BLaER1 treated with 17β-estradiol and CSF1 and Interleukin-3, amounts not matched to agents 10 nM and 100 nM (cell line): Measurements from ENCODE around the gene ATP5F1E.
A peak's percentile ranks its signal among the peaks of the same experiment; 100 is the strongest.

Source experiments
- H3K27ac ChIP-seq, 11 experiments: shearing (Covaris generic); formaldehyde crosslinking; 2 replicates each; pipeline ENCODE4 v1.8.1; 2022
- H3K27me3 ChIP-seq, 11 experiments: shearing (Covaris generic); formaldehyde crosslinking; 2 replicates each; pipeline ENCODE4 v1.8.1; 2022
- H3K36me3 ChIP-seq, 11 experiments: shearing (Covaris generic); formaldehyde crosslinking; 2 replicates each; pipeline ENCODE4 v1.8.1; 2022
- H3K4me1 ChIP-seq, 10 experiments: shearing (Covaris generic); formaldehyde crosslinking; 2 replicates each; pipeline ENCODE4 v1.8.1; 2022
- H3K4me2 ChIP-seq, 11 experiments: shearing (Covaris generic); formaldehyde crosslinking; 2 replicates each; pipeline ENCODE4 v1.8.1; 2022
- H3K4me3 ChIP-seq, 10 experiments: shearing (Covaris generic); formaldehyde crosslinking; 2 replicates each; pipeline ENCODE4 v1.8.1; 2022
- H3K9ac ChIP-seq, 11 experiments: shearing (Covaris generic); formaldehyde crosslinking; 2 replicates each; pipeline ENCODE4 v1.8.1; 2022
- H3K9me3 ChIP-seq, 11 experiments: shearing (Covaris generic); formaldehyde crosslinking; replicated peaks in 1 of 11; 2 replicates each; pipeline ENCODE4 v1.8.1; 2022
- H4K20me1 ChIP-seq, 11 experiments: shearing (Covaris generic); formaldehyde crosslinking; 2 replicates each; pipeline ENCODE4 v1.8.1; 2022
- Cebpa-rat ChIP-seq, 11 experiments: shearing (Covaris generic); IDR thresholded peaks; 2 replicates each; pipeline ENCODE4 v1.8.1; 2022

ATP5F1E gene

DNA sequence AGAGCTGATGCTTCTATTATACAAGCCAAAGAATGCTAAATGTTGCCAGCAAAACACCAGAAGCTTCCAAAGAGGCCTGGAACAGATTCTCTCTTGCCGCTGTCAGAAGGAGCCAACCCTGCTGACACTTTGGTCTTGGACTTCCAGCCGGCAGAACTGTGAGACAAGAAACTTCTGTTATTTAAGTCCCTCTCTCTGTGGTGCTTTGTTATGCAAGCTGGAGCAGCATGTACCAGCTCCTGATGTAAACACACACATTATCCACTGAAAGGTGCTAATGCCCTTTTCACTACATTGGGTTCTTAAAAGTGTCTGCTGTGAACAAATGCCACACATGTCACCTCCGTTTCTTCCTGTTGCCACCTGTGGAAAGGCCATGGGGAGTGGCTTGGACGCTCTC lies 36.4 kb upstream of the ATP5F1E start:
- Histone ChIP-seq H3K36me3 (no peaks in the 10 kb centered on the region), H3K4me3 (no peak overlapping the region), H3K27ac (no peak overlapping the region), H3K4me1 (peaks cover 9 to 41% (median 17%) of the 10 kb centered on the region in 10 experiments), H3K9ac (no peak overlapping the region), H4K20me1 (no peaks in the 10 kb centered on the region), H3K27me3 (no peaks in the 10 kb centered on the region), H3K9me3 (no peaks in the 10 kb centered on the region), H3K4me2 (peak overlapping the region in 2 of 11 experiments; percentile 63 to 82; a peak in 4 of 22 replicates)
- TF ChIP-seq Cebpa-rat (IDR thresholded peaks at IDR 0.05): no peak

DNA sequence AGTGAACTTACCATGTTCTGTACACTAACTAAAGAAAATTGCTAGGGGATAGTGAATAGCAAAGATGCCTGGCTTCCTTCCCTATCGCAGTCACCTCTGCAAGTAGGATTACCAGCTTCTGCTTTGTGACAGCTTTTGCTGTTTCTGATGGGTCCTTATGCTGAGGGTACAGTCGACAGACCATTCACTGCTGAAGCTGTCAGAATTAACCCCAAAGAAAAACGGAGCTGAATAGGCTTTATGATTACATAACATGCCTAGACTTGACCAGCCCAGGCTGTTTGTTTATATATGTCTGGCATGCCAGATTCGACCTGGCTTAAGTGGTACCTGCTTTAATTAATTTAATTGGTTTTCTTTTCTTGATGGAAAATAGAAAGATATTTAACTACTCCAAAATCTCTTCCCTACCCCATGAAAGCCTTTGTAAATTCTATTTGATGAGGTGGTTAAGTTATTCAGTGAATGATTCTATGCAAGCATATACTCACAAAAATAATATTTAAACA lies 32.1 kb upstream of the ATP5F1E start:
- H3K36me3 ChIP-seq: no peaks in the 10 kb centered on the region
- no peaks in the 10 kb centered on the region for H3K27me3 ChIP-seq
- no peaks in the 10 kb centered on the region for H4K20me1 ChIP-seq
- H3K4me2 ChIP-seq: no peak overlapping the region
- H3K4me3 ChIP-seq: no peak overlapping the region
- peaks cover 0 to 11% (median 0%) of the 10 kb centered on the region in 10 experiments; a peak in 6 of 20 replicates for H3K4me1 ChIP-seq
- H3K9ac ChIP-seq: no peak overlapping the region
- TF ChIP-seq Cebpa-rat (IDR thresholded peaks at IDR 0.05): no peak
- no peaks in the 10 kb centered on the region for H3K9me3 ChIP-seq
- no peak overlapping the region for H3K27ac ChIP-seq

DNA sequence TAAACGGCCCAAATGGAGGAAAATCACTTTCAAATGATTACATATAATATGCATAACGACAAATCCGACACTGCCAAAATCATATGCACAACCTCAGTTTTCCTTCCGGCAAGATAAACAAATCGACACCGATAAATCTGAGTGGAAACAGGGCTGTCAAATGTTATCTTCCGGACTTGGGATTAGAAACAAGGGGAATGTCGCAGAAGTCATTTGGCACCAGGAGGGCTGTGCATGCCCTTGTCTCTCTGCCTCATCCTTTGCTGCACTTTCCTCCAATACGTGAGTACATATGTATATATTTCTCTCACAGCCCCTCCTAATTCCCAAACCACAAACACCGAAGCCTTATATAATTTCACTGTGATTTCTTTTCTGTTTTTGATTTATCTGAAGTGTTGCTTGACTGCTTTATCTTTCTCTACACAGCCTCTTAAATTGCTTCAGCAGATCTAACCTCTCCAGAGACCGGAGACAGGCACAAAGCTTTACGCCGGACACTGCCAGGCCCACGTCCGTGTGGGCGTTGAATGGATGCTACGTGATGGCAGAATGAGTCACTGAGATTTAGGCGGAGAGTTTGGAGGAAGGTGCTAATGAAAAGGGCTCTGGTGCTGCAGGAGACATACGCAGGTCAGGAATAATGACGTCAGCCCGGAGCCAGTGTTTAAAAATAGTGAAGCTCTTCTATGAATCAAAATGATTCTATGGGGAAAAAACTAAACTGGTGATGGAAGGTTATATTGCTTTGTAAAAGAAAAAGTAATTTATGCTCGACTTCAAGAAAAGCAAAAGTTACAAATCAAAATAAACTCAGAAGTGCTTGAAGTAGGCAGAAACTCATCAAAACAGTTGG lies 31.5 kb upstream of the ATP5F1E start:
- H3K27me3 ChIP-seq: no peaks in the 10 kb centered on the region
- H3K4me3 ChIP-seq: no peak overlapping the region
- TF ChIP-seq Cebpa-rat (IDR thresholded peaks at IDR 0.05): no peak
- no peak overlapping the region for H3K4me2 ChIP-seq
- no peaks in the 10 kb centered on the region for H4K20me1 ChIP-seq
- H3K36me3 ChIP-seq: no peaks in the 10 kb centered on the region
- H3K4me1 ChIP-seq: peaks cover 0 to 4% (median 0%) of the 10 kb centered on the region in 10 experiments; a peak in 6 of 20 replicates
- no peaks in the 10 kb centered on the region for H3K9me3 ChIP-seq
- peak overlapping the region in 1 of 11 experiments; percentile 38; a peak in 1 of 22 replicates for H3K9ac ChIP-seq
- no peak overlapping the region for H3K27ac ChIP-seq

DNA sequence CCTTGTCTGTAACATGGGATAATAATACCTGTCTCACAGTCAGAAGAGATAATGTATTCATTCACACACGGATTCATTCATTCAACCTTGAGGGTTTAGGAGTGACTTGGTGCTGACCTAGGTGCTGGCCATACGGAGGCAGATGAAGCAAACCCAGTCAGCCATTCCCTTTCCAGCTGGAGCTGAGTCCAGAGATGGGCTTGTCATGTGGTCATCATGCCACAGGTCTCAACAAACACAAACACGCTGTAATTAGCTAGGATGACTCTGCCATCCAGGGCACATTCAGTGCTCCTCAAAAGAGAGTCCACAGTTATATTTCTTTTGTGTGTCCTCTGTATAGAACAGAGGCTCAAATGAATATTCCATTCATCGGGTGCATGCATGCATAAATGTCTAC lies 29.9 kb upstream of the ATP5F1E start:
- H3K9me3 ChIP-seq: peaks cover 0 to 5% (median 0%) of the 10 kb centered on the region in 11 experiments; a peak in 1 of 22 replicates
- H3K4me2 ChIP-seq: no peak overlapping the region

DNA sequence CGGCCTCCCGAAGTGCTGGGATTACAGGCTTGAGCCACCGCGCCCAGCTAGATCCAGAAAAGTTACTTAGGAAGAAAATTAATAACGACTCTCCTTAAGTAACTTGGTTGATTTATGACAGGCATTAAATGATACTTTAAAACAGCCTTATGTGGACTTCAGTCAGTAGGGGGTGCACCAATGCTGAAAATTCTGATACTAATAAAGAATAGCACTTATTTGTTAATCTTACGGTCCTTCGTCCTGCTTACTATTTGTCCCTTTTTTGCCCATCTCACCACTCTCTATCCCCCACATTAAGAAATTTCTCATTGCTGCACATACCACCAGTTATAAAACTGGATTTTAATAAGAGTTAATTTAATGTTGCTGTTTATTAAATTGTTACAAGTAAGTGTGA lies 23.2 kb upstream of the ATP5F1E start:
- no peaks in the 10 kb centered on the region for H3K4me1 ChIP-seq
- no peak overlapping the region for H3K9ac ChIP-seq
- H4K20me1 ChIP-seq: no peaks in the 10 kb centered on the region
- H3K36me3 ChIP-seq: no peaks in the 10 kb centered on the region
- no peak overlapping the region for H3K4me3 ChIP-seq
- no peak overlapping the region for H3K4me2 ChIP-seq
- H3K27ac ChIP-seq: no peak overlapping the region
- no peaks in the 10 kb centered on the region for H3K27me3 ChIP-seq
- peaks cover 0 to 5% (median 0%) of the 10 kb centered on the region in 11 experiments; a peak in 1 of 22 replicates for H3K9me3 ChIP-seq
- TF ChIP-seq Cebpa-rat (IDR thresholded peaks at IDR 0.05): no peak

More for the DNA sequence above, 29.9 kb upstream of the ATP5F1E start:
- no peaks in the 10 kb centered on the region for H3K4me1 ChIP-seq
- TF ChIP-seq Cebpa-rat (IDR thresholded peaks at IDR 0.05): no peak
- H3K9ac ChIP-seq: no peak overlapping the region
- H4K20me1 ChIP-seq: no peaks in the 10 kb centered on the region
- H3K27ac ChIP-seq: no peak overlapping the region
- no peaks in the 10 kb centered on the region for H3K36me3 ChIP-seq
- H3K27me3 ChIP-seq: no peaks in the 10 kb centered on the region
- H3K4me3 ChIP-seq: no peak overlapping the region

DNA sequence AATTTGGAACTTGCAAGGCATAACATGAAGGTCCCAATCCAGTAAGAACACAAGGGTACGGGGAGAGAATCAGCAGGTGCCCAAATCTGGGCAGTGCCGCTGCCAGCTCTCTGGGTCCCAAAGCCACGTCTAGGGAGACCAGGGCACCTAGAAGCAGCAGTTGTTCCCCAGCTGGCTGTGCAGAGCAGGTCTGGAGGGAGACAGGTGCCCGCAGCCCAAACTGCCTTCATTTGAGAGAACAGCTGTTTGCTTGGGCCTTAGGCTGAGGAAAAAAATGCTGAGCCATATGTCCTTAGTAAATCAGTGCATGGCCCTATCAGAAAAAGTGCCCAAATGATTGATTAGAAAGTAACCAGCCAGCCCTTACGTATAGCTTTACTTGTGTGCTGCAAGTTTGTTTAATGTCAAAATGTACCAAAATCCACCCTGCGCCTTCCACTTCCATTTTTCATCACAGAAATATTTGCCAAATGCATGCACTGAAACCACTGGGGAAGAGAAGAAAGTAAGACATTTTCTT lies 19.6 kb upstream of the ATP5F1E start:
- H3K9me3 ChIP-seq: 0 out of 22 replicates have a peak, but pooled peaks cover 0 to 2% (median 0%) of the 10 kb centered on the region in 11 experiments
- H4K20me1 ChIP-seq: no peaks in the 10 kb centered on the region
- H3K27ac ChIP-seq: no peak overlapping the region
- peaks cover 0 to 6% (median 0%) of the 10 kb centered on the region in 10 experiments; a peak in 2 of 20 replicates for H3K4me1 ChIP-seq
- TF ChIP-seq Cebpa-rat (IDR thresholded peaks at IDR 0.05): no peak
- H3K4me2 ChIP-seq: no peak overlapping the region
- no peak overlapping the region for H3K9ac ChIP-seq
- H3K27me3 ChIP-seq: no peaks in the 10 kb centered on the region
- H3K36me3 ChIP-seq: no peaks in the 10 kb centered on the region
- no peak overlapping the region for H3K4me3 ChIP-seq

DNA sequence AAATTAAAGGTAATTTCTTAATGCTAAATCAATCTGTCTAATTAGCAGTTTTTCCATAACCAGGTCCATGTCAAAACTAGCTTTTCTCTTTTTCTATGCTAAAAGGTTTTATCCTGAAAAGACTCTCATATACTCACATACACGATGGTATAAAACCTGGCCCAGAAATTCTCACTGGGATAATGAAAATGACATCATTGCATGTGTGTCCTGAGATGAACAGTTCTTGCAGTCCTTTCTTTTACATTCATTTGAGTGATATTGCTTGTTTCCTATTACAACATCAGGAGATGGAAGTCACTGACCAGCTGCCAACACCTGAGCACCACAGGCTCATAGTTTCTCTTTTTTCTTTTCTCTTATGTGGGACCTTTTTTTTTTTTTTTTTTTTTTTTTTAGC lies 18.3 kb upstream of the ATP5F1E start:
- Histone ChIP-seq H3K9me3 (no peaks in the 10 kb centered on the region), H3K4me2 (no peak overlapping the region), H3K36me3 (no peaks in the 10 kb centered on the region), H3K9ac (no peak overlapping the region), H4K20me1 (no peaks in the 10 kb centered on the region), H3K27ac (no peak overlapping the region), H3K27me3 (no peaks in the 10 kb centered on the region), H3K4me1 (peaks cover 0 to 6% (median 0%) of the 10 kb centered on the region in 10 experiments; a peak in 2 of 20 replicates), H3K4me3 (no peak overlapping the region)
- no peak for TF ChIP-seq Cebpa-rat (IDR thresholded peaks at IDR 0.05)

DNA sequence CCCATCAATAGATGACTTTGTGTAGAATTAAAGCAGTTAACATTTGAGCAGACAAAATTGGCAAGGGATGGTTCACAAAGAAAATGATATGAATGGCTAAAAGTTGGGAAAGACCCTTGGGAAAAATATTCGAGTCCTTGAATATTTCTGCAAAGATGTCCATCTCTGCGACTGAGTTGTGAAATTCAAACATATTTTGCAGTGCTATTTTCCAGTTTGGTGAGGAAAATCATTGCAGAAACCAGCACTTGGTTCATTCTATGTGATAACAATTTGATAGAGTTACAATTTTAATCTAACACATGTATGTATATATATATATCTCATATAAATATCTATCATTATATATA lies 16.5 kb upstream of the ATP5F1E start:
- H3K27ac ChIP-seq: no peak overlapping the region
- no peak overlapping the region for H3K4me3 ChIP-seq
- H3K4me2 ChIP-seq: 0 out of 22 replicates have a peak overlapping the region, but pooled peaks of 1 of the 11 experiments have one; percentile 3
- no peak for TF ChIP-seq Cebpa-rat (IDR thresholded peaks at IDR 0.05)
- H3K9me3 ChIP-seq: no peaks in the 10 kb centered on the region
- no peaks in the 10 kb centered on the region for H3K27me3 ChIP-seq
- H3K4me1 ChIP-seq: peaks cover 3 to 17% (median 9%) of the 10 kb centered on the region in 10 experiments; a peak in 19 of 20 replicates
- H4K20me1 ChIP-seq: no peaks in the 10 kb centered on the region
- no peak overlapping the region for H3K9ac ChIP-seq
- H3K36me3 ChIP-seq: no peaks in the 10 kb centered on the region

DNA sequence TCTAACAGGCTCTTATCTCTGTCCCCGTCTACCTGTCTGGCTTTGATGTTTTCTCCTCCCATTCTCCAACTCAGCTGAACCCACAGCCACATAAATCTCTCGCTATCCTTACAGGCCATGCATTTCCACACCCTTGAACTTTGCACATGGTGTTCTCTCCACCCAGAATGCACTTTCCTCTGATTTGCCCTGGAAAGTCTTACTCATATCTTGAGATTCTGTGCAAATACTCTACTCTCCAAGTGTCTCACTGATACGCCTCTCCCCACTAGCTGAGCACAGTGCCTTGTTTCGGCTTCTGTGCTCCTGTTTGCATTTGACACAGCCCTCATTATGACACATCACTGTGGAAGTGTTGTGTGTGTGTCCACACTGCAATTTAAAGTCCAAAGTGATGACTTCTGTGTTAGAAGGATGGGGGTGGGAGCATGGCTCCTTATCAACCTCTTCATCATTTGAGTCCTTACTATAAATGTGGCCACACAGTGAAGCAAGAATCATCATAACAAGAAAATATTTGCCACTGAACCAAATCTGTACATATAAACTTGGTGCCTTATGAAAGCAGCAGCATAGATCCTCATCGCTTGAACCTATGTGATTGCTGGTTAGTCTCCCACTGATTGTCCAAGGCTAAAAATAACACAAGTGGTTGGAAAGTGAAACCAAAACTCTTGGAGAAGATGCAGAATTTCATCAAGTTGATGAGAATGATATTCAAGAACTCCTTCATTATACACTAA lies 16.0 kb upstream of the ATP5F1E start:
- no peaks in the 10 kb centered on the region for H3K27me3 ChIP-seq
- H3K4me3 ChIP-seq: no peak overlapping the region
- no peaks in the 10 kb centered on the region for H3K36me3 ChIP-seq
- H3K9me3 ChIP-seq: no peaks in the 10 kb centered on the region
- TF ChIP-seq Cebpa-rat (IDR thresholded peaks at IDR 0.05): no peak
- no peak overlapping the region for H3K9ac ChIP-seq
- H4K20me1 ChIP-seq: no peaks in the 10 kb centered on the region
- H3K27ac ChIP-seq: no peak overlapping the region
- peaks cover 8 to 22% (median 15%) of the 10 kb centered on the region in 10 experiments for H3K4me1 ChIP-seq
- 0 out of 22 replicates have a peak overlapping the region, but pooled peaks of 1 of the 11 experiments have one; percentile 3 for H3K4me2 ChIP-seq
